GM18951 (cell line): ENCODE data around the gene SCTR.

Experiments used
- POLR2A ChIP-seq: IDR thresholded peaks from 4 replicates; pipeline ENCODE4 v1.6.1; 2011; ENCODE audit warnings: mild to moderate bottlenecking; ENCODE audit not compliant: insufficient read length, insufficient read depth; ENCODE audit errors: extremely low read depth
- in situ Hi-C: fragments of 300-500 bp; cut with MboI; formaldehyde crosslinking; loops from one replicate; pipeline ENCODE4 v1.12.0; 2022; ENCODE audit warnings: low sequenced_read_pairs, mixed read lengths, inconsistent platforms; ENCODE audit not compliant: unreplicated experiment

SCTR gene

DNA sequence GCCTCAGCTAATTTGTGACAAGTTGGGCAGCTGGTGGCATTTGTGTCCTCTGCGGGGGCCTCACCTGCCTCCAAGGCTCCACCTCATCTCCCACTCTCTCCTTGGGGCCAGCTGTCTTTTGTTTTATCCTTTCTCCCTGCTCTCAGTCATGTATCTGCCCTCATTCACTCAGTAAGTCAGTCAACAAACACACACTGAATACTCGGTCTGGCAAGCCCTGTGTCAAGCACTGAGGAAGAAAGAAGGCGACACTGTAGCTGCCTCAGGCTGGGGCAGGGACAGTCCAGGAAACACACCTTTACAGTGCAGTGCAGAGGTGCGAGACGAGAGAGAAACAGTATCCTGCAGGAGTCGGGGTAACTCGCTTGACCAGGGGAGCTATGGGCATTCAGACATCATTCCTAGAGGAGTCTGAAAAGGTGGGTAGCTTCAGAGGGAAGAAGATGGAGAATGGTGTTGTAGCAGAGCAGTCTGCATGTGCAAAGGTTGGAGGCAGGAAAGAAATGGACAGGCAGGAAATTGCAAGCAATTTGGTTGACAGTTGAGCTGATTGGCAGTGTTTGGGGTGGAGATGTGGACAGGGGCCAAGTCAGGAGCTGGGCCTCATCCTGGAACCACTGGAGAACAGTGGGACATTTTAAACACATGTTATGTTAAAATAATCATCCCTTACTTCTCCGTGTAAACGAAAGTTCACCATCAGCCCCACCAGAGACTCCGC lies 34.9 kb downstream of the SCTR start:
- in situ Hi-C loops, result no loop called here
- no peak for TF ChIP-seq POLR2A

DNA sequence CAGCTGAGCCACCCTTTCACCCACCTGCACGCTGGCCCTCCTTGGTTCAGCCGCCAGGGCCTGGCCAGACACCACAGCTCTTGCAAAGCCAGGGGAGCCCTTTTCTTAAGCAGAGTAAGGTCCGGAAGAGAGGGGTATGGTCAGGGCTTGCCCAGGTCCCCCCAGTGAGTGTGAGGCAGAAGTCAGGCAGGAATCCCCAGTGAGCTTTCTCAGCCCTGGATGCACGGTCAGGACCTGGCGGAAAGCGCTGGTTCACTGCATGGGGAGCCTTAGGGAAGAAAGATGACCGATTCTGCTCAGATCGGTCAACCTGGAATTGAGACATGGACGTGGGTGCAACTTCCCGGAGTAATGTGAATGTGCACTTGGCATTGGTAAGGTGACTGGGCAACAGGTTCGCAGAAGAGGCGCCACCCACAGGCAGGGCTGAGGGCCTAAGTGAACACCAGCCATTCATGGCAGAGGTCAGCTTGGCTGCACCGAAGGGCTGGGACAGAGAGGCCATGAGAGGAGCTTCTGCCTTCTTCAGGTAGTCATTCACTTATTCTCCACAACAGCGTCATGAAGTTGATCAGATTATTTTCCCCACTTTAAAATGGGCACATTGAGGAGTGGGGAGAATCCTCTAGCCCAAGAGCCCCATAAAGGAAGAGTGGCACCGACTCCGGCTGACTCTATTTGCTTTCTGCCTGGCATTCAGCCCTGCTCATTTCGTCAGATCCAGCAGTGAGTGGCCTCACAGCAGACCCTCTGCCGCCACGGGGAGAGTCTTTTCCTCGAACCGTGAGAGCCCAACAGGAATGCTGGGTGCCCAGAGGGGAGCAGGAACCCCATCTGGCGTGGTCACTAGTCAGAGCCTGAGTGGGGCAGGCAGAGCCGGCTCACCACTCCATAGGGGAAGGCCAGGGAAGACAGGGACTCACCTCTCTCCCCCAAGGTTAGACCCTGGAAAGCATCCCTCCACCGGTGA lies 35.8 kb downstream of the SCTR start:
- in situ Hi-C loops, result no loop called here
- TF ChIP-seq POLR2A, result no peak

DNA sequence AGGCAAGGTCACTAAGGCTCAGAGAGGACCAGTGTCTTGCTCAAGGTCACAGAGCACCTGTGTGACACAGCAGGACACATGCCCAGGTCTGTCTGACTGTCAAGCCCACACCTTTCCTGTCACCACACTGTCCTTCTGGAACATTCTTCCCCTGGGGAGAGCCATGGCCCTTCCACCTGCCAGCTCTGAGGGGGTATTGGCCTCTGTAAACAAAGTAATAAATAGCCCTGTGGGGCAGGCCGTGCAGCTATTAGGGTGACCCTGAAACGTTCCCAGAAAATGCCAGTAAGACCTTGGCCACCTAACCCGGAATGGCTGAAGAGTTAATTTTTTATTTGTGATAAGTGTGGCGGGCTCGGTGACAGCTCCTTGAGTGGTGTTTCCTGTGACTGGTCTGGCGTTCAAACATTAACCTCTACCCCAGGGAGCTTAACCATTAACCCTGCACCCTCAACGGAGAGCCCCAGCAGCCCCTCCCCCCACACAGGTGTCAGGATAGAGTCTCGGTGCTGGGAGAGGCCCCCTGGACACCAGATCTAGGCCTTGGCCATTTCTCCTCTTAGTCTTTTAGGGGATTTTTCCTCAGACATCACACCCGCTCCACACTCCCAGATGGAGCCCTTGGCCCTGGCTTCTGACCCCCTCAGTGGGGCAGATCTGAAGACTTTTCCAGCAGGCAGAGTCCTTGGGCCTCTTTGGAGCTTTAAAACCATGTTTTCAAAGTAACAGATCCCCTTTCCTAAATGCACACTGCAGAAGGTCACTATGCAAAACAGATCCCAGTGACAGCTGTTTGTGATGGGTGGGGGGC lies 36.6 kb downstream of the SCTR start:
- TF ChIP-seq POLR2A, result no peak

DNA sequence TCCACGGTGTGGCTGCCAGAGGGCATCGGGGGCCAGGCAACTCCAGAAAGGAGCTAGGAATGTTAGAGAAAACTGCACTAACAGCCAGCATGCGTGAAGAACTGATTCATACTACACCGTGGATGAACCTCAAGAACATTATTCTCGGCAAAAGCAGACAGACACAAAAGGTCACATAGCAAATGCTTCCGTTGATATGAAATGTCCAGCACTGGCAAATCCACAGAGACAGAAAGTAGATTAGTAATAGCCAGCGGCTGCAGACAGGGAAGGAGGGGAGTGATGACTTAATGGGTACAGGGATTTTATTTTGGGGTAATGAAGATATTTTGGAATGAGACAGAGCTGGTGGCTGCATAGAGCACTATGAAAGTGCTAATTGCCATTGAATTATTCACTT lies 37.4 kb downstream of the SCTR start:
- in situ Hi-C loops, result no loop called here
- TF ChIP-seq POLR2A, result no peak

More for the DNA sequence above, 36.6 kb downstream of the SCTR start:
- in situ Hi-C loops, result no loop called here

DNA sequence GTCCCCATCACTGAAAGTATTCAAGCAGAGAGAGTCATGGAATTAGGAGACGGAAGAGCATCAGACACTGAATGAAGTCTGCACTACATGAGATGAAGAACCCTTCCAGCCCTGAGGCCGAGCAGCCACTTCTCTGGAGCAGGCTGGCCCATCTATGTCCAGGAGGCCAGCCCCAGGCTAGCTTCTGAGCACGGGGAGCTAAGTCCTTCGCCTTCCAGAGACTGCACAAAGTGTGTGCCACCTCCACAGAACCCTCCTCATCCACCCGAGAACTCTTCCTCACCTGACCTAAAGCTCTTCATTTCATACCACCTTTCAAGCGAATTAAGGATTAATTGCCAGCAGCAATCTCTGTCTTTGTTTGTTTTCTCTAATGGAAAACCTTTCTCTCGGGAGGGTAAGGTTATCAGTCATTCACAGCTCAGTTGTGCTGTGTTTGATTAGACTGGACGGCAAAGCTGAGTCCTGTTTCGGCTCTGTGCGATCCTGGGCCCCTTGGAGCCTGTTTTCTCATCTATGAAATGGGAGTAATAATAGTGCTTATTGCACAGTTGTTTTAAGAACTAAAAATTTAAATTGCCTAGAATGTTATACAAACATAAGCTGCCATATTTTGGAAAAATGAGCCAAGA lies 38.0 kb downstream of the SCTR start:
- no peak for TF ChIP-seq POLR2A
- in situ Hi-C loops, result no loop called here

DNA sequence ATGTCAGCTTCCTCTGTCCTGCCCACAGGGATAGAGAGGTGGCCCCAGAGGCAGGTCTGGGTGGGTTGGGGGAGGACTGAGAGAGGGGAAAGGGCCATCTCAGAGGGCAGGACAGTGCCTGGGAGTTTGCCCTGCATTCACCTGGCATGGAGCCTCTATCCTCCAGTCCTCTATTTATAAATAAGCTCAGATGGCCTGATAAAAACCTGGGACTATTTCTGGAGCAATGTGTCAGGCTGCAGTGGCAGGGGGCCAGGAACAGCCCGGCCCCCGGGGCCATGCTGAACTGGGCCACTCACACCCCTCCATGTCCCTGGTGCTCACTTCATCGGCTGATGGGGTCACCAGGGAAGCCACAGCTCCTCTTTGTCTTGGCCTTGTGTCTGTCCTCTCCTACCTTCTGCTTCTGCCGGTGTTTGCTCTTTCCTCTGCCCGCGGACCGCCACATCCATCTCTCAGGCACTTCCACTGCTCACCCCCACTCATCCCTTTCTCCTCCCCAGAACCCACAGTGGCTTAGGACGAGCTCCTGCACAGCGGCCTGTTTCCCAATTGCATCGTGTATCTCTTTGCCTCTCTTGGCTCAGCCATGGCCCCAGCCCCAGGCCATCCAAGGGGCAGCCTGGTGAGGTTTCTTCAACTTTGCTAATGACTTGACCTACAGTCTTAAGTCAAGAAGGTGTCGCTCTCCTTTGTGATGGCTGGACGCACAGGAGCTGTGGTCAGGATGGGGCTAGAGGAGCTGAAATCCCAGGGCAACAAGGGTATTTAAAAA lies 38.8 kb downstream of the SCTR start:
- in situ Hi-C loops, result no loop called here
- no peak for TF ChIP-seq POLR2A

DNA sequence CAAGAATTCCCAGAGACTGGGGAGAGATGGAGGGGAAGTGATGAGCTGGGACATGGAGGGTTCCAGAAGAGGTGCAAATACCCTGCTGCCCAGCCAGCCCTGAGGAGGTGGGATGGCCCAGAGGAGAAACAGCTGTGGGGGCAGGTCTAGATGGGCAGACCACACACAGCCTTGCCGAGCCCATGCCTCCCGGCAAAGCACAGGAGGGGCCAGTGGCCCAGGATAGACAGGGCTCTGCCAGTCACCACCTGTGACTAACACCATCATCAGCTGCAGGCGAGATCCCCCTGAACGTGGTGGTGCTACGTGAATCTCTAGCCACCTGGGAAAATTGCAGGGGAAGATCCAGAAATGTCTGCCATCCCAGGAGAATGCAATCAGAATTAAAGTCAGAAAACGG lies 39.4 kb downstream of the SCTR start:
- in situ Hi-C loops, result no loop called here
- TF ChIP-seq POLR2A, result no peak

DNA sequence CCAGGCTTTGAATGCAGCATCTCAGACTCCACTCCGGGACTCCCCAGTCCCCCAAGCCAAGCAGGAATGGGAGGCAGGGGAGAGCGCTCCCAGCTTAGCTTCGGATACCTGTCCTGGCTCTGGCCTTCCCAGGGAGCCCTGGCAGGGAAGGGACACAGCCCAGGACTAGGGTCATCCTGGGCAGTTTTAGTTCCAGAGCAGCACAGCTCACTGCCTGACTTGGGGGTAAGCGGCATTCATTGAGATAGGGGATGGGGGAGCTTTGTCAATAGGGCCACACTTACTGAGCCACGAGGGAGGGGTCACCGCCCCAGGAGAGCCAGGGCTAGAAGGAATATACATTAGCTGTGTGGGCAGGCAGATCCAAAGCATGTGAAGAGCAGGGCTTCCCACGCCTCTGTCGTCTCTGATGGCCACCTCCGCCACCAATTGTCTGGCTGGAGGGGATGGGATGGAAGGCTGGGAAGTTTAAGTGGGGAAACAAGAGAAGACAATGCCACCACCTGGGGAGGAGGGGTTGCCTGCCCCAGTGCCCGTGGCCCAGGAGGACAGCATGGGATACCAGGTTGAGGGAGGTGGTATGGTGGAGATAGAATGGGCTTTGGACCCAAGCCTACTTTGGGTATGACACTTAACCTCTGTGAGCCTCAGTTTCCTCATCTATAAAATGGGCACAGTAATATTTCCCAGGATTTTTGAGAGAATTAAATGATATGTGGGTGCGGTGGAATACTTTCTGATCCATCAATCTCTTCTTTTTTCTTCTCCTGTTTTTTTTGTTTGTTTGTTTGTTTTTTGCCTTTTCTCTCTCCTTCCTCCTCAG lies 40.2 kb downstream of the SCTR start:
- in situ Hi-C loops, result no loop called here
- no peak for TF ChIP-seq POLR2A

DNA sequence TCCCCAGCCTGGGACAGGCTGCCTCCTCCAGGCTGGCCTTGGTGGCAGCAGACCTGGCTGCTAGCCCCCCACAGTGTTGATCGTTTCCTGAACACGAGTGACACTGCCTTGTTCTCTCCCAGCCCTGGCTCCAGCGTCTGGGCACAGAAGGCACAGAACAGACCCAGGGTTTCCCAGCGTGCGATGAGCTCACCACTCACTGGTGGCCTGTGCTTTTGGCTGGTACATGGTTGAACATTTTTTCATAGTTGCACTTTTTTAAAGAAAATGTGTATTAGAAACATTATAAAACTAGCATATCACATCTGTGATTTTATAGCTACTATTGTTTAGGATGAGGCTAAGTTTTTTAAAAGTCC lies 40.9 kb downstream of the SCTR start:
- TF ChIP-seq POLR2A, result no peak
- in situ Hi-C loops, result no loop called here

DNA sequence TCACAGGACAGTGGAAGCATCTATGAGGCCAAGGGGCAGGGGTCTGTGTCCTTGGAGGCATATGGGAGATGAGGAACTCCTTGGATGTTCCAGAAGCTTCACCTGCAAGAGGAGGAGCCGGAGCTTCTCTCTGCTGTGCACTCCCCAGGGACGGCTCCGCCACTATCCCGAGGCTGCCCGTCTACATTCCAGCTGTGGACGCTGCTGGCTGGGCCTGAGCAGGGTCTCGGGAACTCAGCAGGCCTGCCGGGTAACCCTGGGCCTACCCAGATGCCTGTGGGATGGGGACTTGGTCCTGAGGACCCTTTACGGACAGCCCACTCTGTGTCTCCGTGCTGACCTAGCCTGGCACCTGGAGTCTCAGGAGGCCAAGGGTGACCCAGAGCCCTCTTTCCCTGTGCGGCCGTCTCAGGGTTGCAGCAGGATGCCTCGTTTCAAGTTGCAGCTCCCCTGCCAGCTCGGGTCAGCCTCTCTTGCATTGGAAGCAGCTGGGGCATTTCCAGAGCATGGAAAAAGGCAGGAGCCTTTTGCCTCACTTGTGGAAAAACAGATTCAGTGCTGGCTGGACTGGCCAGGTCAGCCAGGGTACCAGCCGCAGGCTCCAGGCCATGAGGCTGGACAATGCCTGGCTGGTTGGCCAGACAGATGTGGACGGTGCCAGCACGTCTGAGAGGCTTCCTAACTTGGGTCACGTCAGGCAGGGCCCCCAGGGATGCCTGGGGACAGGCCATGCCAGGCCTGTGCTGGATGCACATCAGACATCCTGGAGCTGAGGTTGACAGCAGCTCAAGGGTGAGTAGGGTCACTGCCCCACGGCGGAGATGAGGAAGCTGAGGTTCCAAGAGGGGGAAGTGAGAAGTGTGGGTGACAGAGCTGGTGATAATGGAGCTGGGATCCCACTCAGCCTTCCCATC lies 41.5 kb downstream of the SCTR start:
- no peak for TF ChIP-seq POLR2A
- in situ Hi-C loops, result no loop called here

DNA sequence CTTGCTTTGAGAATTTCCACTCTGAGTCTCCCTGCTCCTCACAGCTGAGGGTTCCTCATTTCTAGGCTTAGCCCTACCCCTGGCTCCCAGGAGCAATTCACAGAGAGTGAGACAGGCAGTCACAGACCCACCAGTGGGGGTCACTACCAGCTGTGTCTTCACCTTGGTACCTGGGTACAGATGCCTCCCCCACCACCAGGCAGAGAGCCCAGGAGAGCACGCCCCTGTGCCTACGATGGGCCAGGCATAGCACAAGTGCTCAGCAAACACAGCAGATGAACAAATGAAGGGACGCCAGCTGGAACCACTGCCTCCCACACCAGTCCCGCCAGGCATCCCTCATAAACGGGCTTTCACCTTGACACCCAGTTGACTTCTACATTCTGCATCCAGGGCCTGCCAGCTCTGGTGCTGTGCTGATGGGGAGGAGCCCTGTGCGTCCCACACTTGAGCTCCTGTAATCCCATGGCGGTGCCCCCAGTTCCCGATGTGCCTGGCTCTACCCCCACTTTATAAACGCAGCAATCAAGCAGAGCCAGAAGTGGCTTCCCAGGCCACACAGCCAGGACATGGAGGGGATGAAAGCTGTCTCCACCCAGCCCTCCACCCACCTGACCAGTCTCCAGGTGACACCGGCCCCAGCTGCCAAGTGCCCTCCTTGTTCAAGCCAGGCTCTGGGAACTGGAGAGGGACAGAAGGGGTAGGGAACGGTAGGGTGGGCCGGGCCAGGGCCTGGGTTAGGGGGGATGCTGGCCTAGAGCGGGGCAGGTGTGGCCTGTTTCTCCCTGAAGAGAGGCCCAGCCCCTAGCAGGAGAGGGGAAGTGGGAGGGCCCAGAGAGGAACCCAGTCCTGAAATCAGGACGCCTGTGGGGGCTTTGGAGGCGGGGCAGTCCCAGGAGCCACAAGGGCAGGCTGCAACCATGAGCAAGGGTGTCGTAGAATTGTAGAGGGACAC lies 42.5 kb downstream of the SCTR start:
- in situ Hi-C loops, result no loop called here
- TF ChIP-seq POLR2A, result no peak
